Temporal lobe (tissue), 1 donor: ENCODE results near the gene GBGT1. TPM values are rescaled to one million over a fixed set of nuclear protein-coding genes. Genes with fewer than 3 reads are reported as not detected.

Source experiments
- total RNA-seq: library from RNA; depleted of rRNA; stranded (reverse); fragments of >200 nt; gene quantifications from one replicate; pipeline ENCODE4 v1.2.3, GENCODE V29; 2014

GBGT1 gene
- total RNA-seq, 1 donor from 2014 or later = 1.5 TPM

Other genes with a start within 250 kb of the GBGT1 start
- 40.6 TPM for gene TSC1, start 219.3 kb downstream of the GBGT1 start, total RNA-seq
- gene GFI1B, start 185.2 kb downstream of the GBGT1 start, total RNA-seq = under 0.01 TPM
- 23.8 TPM for gene GTF3C5, start 132.9 kb downstream of the GBGT1 start, total RNA-seq
- 0.49 TPM for gene CEL, start 101.9 kb downstream of the GBGT1 start, total RNA-seq
- 92.0 TPM for gene RALGDS, start 42.7 kb downstream of the GBGT1 start, total RNA-seq
- gene OBP2B, start 45.3 kb upstream of the GBGT1 start, total RNA-seq = not detected
- not detected for gene ABO, start 111.3 kb upstream of the GBGT1 start, total RNA-seq
- 14.8 TPM for gene SURF6, start 172.3 kb upstream of the GBGT1 start, total RNA-seq
- 20.2 TPM for gene MED22, start 184.2 kb upstream of the GBGT1 start, total RNA-seq
- 837 TPM for gene RPL7A, start 184.3 kb upstream of the GBGT1 start, total RNA-seq
- gene SURF1, start 192.6 kb upstream of the GBGT1 start, total RNA-seq = 10.6 TPM
- gene SURF2, start 192.6 kb upstream of the GBGT1 start, total RNA-seq = 11.8 TPM
- 54.1 TPM for gene SURF4, start 212.1 kb upstream of the GBGT1 start, total RNA-seq
- gene STKLD1, start 212.5 kb upstream of the GBGT1 start, total RNA-seq = 1.2 TPM